ENCODE results near the gene GPANK1. TPM values are rescaled to one million over a fixed set of nuclear protein-coding genes. Genes with fewer than 3 reads are reported as not detected.

The GPANK1 gene
- total and polyA plus RNA-seq, 7 donors, result 13.6 to 49.7 (median 22.6) TPM

GRCh38 chr6:31617010-31617409, 47.8 kb downstream of the GPANK1 start:
- ATAC-seq, result no peak
- Histone ChIP-seq H3K4me1 (peaks cover 7% of the 10 kb centered on the region), H3K9me3 (no peaks in the 10 kb centered on the region), H3K27ac (no peak overlapping the region), H3K27me3 (ENCODE audit: insufficient read depth in 3 of 3, low read length in 2 of 3) (no peaks in the 10 kb centered on the region), H3K36me3 (ENCODE audit: insufficient read depth in 1 of 2, low read depth in 1 of 2) (peaks cover 2 to 3% of the 10 kb centered on the region in 2 donors), H3K4me3 (no peak overlapping the region)
- 74 to 78% (median 74%) methylated on average over 2 of the region's 2 CpGs for WGBS, 3 donors
- intact Hi-C loops (cut with DNase I), result loop anchor here in 1 of 2 donors (5.0 kb wide), 1 partner anchor 70 kb away; the partner anchor contains the start of genes ATP6V1G2 and NFKBIL1
- TF ChIP-seq, protein P1, sequence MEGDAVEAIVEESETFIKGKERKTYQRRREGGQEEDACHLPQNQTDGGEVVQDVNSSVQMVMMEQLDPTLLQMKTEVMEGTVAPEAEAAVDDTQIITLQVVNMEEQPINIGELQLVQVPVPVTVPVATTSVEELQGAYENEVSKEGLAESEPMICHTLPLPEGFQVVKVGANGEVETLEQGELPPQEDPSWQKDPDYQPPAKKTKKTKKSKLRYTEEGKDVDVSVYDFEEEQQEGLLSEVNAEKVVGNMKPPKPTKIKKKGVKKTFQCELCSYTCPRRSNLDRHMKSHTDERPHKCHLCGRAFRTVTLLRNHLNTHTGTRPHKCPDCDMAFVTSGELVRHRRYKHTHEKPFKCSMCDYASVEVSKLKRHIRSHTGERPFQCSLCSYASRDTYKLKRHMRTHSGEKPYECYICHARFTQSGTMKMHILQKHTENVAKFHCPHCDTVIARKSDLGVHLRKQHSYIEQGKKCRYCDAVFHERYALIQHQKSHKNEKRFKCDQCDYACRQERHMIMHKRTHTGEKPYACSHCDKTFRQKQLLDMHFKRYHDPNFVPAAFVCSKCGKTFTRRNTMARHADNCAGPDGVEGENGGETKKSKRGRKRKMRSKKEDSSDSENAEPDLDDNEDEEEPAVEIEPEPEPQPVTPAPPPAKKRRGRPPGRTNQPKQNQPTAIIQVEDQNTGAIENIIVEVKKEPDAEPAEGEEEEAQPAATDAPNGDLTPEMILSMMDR (IDR thresholded peaks at IDR 0.05), result no peak
- no peak for DNase-seq

GRCh38 chr6:31615748-31616147, 49.0 kb downstream of the GPANK1 start:
- Histone ChIP-seq H3K27ac (no peak overlapping the region), H3K4me3 (peak overlapping the region; percentile 32), H3K36me3 (ENCODE audit: insufficient read depth in 1 of 2, low read depth in 1 of 2) (no peaks in the 10 kb centered on the region), H3K27me3 (ENCODE audit: insufficient read depth in 3 of 3, low read length in 2 of 3) (no peaks in the 10 kb centered on the region), H3K9me3 (no peaks in the 10 kb centered on the region), H3K4me1 (no peaks in the 10 kb centered on the region)
- WGBS, 3 donors, result 58 to 60% (median 60%) methylated on average over 7 of the region's 7 CpGs
- TF ChIP-seq, protein P1 (IDR thresholded peaks at IDR 0.05), result no peak
- DNase-seq (no peak), ATAC-seq (no peak)
- intact Hi-C loops (cut with DNase I), result loop anchor here in 1 of 2 donors (5.0 kb wide), 1 partner anchor 68 kb away; the partner anchor contains the start of genes ATP6V1G2 and NFKBIL1

- no peak within 1 kb of the TSS for H3K27ac ChIP-seq
- intact Hi-C loops (cut with DNase I), result loop anchor here in 1 of 2 donors (5.0 kb wide), 1 partner anchor 68 kb away; the partner anchor contains the start of genes ATP6V1G2 and NFKBIL1
- no peaks in the 10 kb centered on the region for H3K36me3 ChIP-seq (ENCODE audit: insufficient read depth in 1 of 2, low read depth in 1 of 2)
- ATAC-seq (no peak), DNase-seq (no peak)
- no peaks in the 10 kb centered on the region for H3K9me3 ChIP-seq
- no peaks in the 10 kb centered on the region for H3K27me3 ChIP-seq (ENCODE audit: insufficient read depth in 3 of 3, low read length in 2 of 3)
- WGBS, 3 donors, result 59 to 74% (median 59%) methylated on average over 6 of the region's 6 CpGs
- no peaks in the 10 kb centered on the region for H3K4me1 ChIP-seq
- TF ChIP-seq, protein P1 (IDR thresholded peaks at IDR 0.05), result no peak
- peak within 1 kb of the TSS; percentile 32 for H3K4me3 ChIP-seq
These were observed 49.9 kb downstream of the GPANK1 start, which contains the start of gene AIF1 for GRCh38 chr6:31614684-31615578. Gene AIF1, plus strand, starts transcription at chr6:31615234. Its CDS starts 96 bp downstream, at chr6:31615330.

DNA sequence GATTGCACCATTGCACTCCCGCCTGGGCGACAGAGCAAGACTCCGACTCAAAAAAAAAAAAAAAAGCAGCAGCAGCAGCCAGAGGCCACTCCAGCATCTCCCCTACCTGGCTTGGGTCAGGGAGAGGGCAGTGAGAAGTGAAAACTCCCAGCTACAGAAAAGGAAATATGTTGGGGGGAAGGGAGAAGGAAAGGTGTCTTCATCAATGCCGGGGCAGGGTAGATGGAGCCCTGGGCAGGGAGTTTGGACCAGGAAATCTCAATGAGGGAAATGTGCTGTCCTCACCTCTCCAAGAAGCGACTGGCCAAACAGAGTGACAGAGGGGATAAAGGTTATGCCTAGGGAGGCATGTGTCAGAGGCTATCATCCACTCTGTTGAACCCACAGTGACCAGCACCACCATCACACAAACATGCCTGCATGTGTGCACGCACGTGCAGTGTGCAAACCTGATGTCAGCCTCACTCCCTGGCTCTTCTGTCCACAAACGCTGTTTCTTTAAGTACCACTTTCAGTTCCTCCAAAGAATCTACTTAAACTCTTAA, 50.6 kb downstream of the GPANK1 start:
- Histone ChIP-seq H3K27me3 (ENCODE audit: insufficient read depth in 3 of 3, low read length in 2 of 3) (no peaks in the 10 kb centered on the region), H3K4me3 (no peak overlapping the region), H3K4me1 (no peaks in the 10 kb centered on the region), H3K27ac (no peak overlapping the region), H3K9me3 (no peaks in the 10 kb centered on the region), H3K36me3 (ENCODE audit: insufficient read depth in 1 of 2, low read depth in 1 of 2) (no peaks in the 10 kb centered on the region)
- DNase-seq (no peak), ATAC-seq (no peak)
- intact Hi-C loops (cut with DNase I), result no loop called here
- 75 to 89% (median 79%) methylated on average over 8 of the region's 8 CpGs for WGBS, 3 donors
- TF ChIP-seq, protein P1 (IDR thresholded peaks at IDR 0.05), result no peak

Other genes with a start within 250 kb of the GPANK1 start
Only the 30 nearest of the 37 such genes appear.
- not detected for gene MCCD1, start 136.0 kb downstream of the GPANK1 start, total RNA-seq
- gene MCCD1, start 136.0 kb downstream of the GPANK1 start, polyA plus RNA-seq, result not detected
- 100 to 1,000 TPM; 141 to 186 (median 165) TPM for gene DDX39B, start 123.0 kb downstream of the GPANK1 start, total RNA-seq
- gene DDX39B, start 123.0 kb downstream of the GPANK1 start, polyA plus RNA-seq, result 100 to 1,000 TPM; 128 to 174 (median 134) TPM
- gene ATP6V1G2, start 118.4 kb downstream of the GPANK1 start, total RNA-seq, result 1 to 10 TPM in 2 of 4 donors, under 1 TPM in 2; 0.66 to 2.8 (median 0.94) TPM
- 1 to 10 TPM in 2 of 3 donors, under 1 TPM in 1; 0.95 to 4.7 (median 1.7) TPM for gene ATP6V1G2, start 118.4 kb downstream of the GPANK1 start, polyA plus RNA-seq
- gene NFKBIL1, start 117.4 kb downstream of the GPANK1 start, total RNA-seq, result 10 to 100 TPM; 13.7 to 19.1 (median 15.4) TPM
- 10 to 100 TPM; 20.8 to 29.3 (median 21.6) TPM for gene NFKBIL1, start 117.4 kb downstream of the GPANK1 start, polyA plus RNA-seq
- not detected for gene LTA, start 92.7 kb downstream of the GPANK1 start, total RNA-seq
- gene LTA, start 92.7 kb downstream of the GPANK1 start, polyA plus RNA-seq, result under 1 TPM in 2 of 3 donors, not detected in 1; 0.05 to 0.10 TPM
- gene TNF, start 89.4 kb downstream of the GPANK1 start, total RNA-seq, result under 1 TPM in 3 of 4 donors, not detected in 1; 0.34 to 0.81 (median 0.61) TPM
- gene TNF, start 89.4 kb downstream of the GPANK1 start, polyA plus RNA-seq, result under 1 TPM in 2 of 3 donors, not detected in 1; 0.09 TPM
- gene LTB, start 82.6 kb downstream of the GPANK1 start, total RNA-seq, result under 1 TPM; 0.69 to 0.79 (median 0.74) TPM
- 1 to 10 TPM in 1 of 3 donors, under 1 TPM in 2; 0.08 to 1.0 (median 0.17) TPM for gene LTB, start 82.6 kb downstream of the GPANK1 start, polyA plus RNA-seq
- gene LST1, start 78.7 kb downstream of the GPANK1 start, total RNA-seq, result 1 to 10 TPM; 1.8 to 5.6 (median 3.1) TPM
- 1 to 10 TPM; 1.2 to 1.8 (median 1.7) TPM for gene LST1, start 78.7 kb downstream of the GPANK1 start, polyA plus RNA-seq
- gene NCR3, start 72.0 kb downstream of the GPANK1 start, total RNA-seq, result not detected
- under 1 TPM in 2 of 3 donors, not detected in 1; 0.08 to 0.20 TPM for gene NCR3, start 72.0 kb downstream of the GPANK1 start, polyA plus RNA-seq
- gene AIF1, start 49.8 kb downstream of the GPANK1 start, total RNA-seq, result 1 to 10 TPM; 2.6 to 9.5 (median 4.6) TPM
- gene AIF1, start 49.8 kb downstream of the GPANK1 start, polyA plus RNA-seq, result 10 to 100 TPM in 1 of 3 donors, 1 to 10 TPM in 2; 4.9 to 11.3 (median 5.7) TPM
- 100 to 1,000 TPM in 1 of 4 donors, 10 to 100 TPM in 3; 80.1 to 116 (median 81.7) TPM for gene PRRC2A, start 44.3 kb downstream of the GPANK1 start, total RNA-seq
- 100 to 1,000 TPM in 1 of 3 donors, 10 to 100 TPM in 2; 60.2 to 119 (median 65.3) TPM for gene PRRC2A, start 44.3 kb downstream of the GPANK1 start, polyA plus RNA-seq
- gene BAG6, start 12.3 kb downstream of the GPANK1 start, total RNA-seq, result 100 to 1,000 TPM; 317 to 370 (median 341) TPM
- 100 to 1,000 TPM; 294 to 419 (median 302) TPM for gene BAG6, start 12.3 kb downstream of the GPANK1 start, polyA plus RNA-seq
- gene APOM, start 9.1 kb downstream of the GPANK1 start, total RNA-seq, result 1 to 10 TPM; 1.9 to 3.0 (median 2.3) TPM
- gene APOM, start 9.1 kb downstream of the GPANK1 start, polyA plus RNA-seq, result 1 to 10 TPM; 1.8 to 3.5 (median 2.0) TPM
- gene C6orf47, start 4.2 kb downstream of the GPANK1 start, total RNA-seq, result 10 to 100 TPM; 13.5 to 21.2 (median 16.1) TPM
- 10 to 100 TPM; 19.4 to 36.0 (median 22.9) TPM for gene C6orf47, start 4.2 kb downstream of the GPANK1 start, polyA plus RNA-seq
- gene CSNK2B, start 1.1 kb upstream of the GPANK1 start, total RNA-seq, result 100 to 1,000 TPM; 102 to 129 (median 103) TPM
- 100 to 1,000 TPM; 151 to 208 (median 160) TPM for gene CSNK2B, start 1.1 kb upstream of the GPANK1 start, polyA plus RNA-seq
- 1 to 10 TPM; 1.7 to 8.4 (median 3.0) TPM for gene LY6G5B, start 5.0 kb upstream of the GPANK1 start, total RNA-seq
- gene LY6G5B, start 5.0 kb upstream of the GPANK1 start, polyA plus RNA-seq, result 1 to 10 TPM; 2.5 to 2.9 (median 2.9) TPM
- gene LY6G5C, start 16.1 kb upstream of the GPANK1 start, total RNA-seq, result 1 to 10 TPM in 3 of 4 donors, under 1 TPM in 1; 0.75 to 3.2 (median 2.3) TPM
- 1 to 10 TPM; 1.4 to 2.3 (median 1.9) TPM for gene LY6G5C, start 16.1 kb upstream of the GPANK1 start, polyA plus RNA-seq
- 10 to 100 TPM; 26.6 to 36.5 (median 30.5) TPM for gene ABHD16A, start 38.3 kb upstream of the GPANK1 start, total RNA-seq
- 10 to 100 TPM; 34.4 to 56.6 (median 50.0) TPM for gene ABHD16A, start 38.3 kb upstream of the GPANK1 start, polyA plus RNA-seq
- not detected for gene LY6G6F, start 41.9 kb upstream of the GPANK1 start, total RNA-seq
- gene LY6G6F, start 41.9 kb upstream of the GPANK1 start, polyA plus RNA-seq, result under 1 TPM in 1 of 3 donors, not detected in 2; 0.05 TPM
- gene LY6G6D, start 50.4 kb upstream of the GPANK1 start, total RNA-seq, result not detected
- not detected for gene LY6G6D, start 50.4 kb upstream of the GPANK1 start, polyA plus RNA-seq
- not detected for gene LY6G6C, start 56.7 kb upstream of the GPANK1 start, total RNA-seq
- gene LY6G6C, start 56.7 kb upstream of the GPANK1 start, polyA plus RNA-seq, result not detected
- gene MPIG6B, start 58.4 kb upstream of the GPANK1 start, total RNA-seq, result under 1 TPM; 0.10 to 0.37 (median 0.22) TPM
- gene MPIG6B, start 58.4 kb upstream of the GPANK1 start, polyA plus RNA-seq, result under 1 TPM in 1 of 3 donors, not detected in 2; 0.04 TPM
- gene DDAH2, start 64.3 kb upstream of the GPANK1 start, total RNA-seq, result 10 to 100 TPM in 2 of 4 donors, 1 to 10 TPM in 2; 8.4 to 16.2 (median 10.2) TPM
- 10 to 100 TPM in 2 of 3 donors, 1 to 10 TPM in 1; 6.3 to 13.8 (median 11.3) TPM for gene DDAH2, start 64.3 kb upstream of the GPANK1 start, polyA plus RNA-seq
- 10 to 100 TPM; 29.1 to 51.2 (median 41.9) TPM for gene CLIC1, start 71.5 kb upstream of the GPANK1 start, total RNA-seq
- gene CLIC1, start 71.5 kb upstream of the GPANK1 start, polyA plus RNA-seq, result 10 to 100 TPM; 20.6 to 85.9 (median 35.1) TPM
- 1 to 10 TPM; 1.7 to 3.0 (median 1.8) TPM for gene MSH5, start 75.0 kb upstream of the GPANK1 start, total RNA-seq
- gene MSH5, start 75.0 kb upstream of the GPANK1 start, polyA plus RNA-seq, result 1 to 10 TPM; 1.4 to 2.7 (median 1.7) TPM
- gene SAPCD1, start 97.7 kb upstream of the GPANK1 start, total RNA-seq, result under 1 TPM in 1 of 4 donors, not detected in 3; 0.59 TPM
- gene SAPCD1, start 97.7 kb upstream of the GPANK1 start, polyA plus RNA-seq, result under 1 TPM; 0.13 to 0.78 (median 0.23) TPM
- 1 to 10 TPM; 5.2 to 8.0 (median 7.5) TPM for gene VWA7, start 112.3 kb upstream of the GPANK1 start, total RNA-seq
- gene VWA7, start 112.3 kb upstream of the GPANK1 start, polyA plus RNA-seq, result 1 to 10 TPM in 2 of 3 donors, under 1 TPM in 1; 0.76 to 3.5 (median 1.8) TPM
- 100 to 1,000 TPM in 1 of 4 donors, 10 to 100 TPM in 3; 53.2 to 108 (median 76.1) TPM for gene VARS1, start 130.8 kb upstream of the GPANK1 start, total RNA-seq
- 10 to 100 TPM; 43.9 to 70.4 (median 57.4) TPM for gene VARS1, start 130.8 kb upstream of the GPANK1 start, polyA plus RNA-seq
- gene LSM2, start 142.0 kb upstream of the GPANK1 start, total RNA-seq, result 10 to 100 TPM; 19.5 to 42.9 (median 28.7) TPM
- gene LSM2, start 142.0 kb upstream of the GPANK1 start, polyA plus RNA-seq, result 10 to 100 TPM; 35.3 to 92.1 (median 44.2) TPM
- 1 to 10 TPM; 2.5 to 6.2 (median 4.4) TPM for gene HSPA1L, start 150.3 kb upstream of the GPANK1 start, total RNA-seq
- gene HSPA1L, start 150.3 kb upstream of the GPANK1 start, polyA plus RNA-seq, result 10 to 100 TPM in 1 of 3 donors, 1 to 10 TPM in 1, under 1 TPM in 1; 0.86 to 23.1 (median 3.3) TPM